Measurements from ENCODE around the gene SPATA6. TPM values are rescaled to one million over a fixed set of nuclear protein-coding genes. Genes with fewer than 3 reads are reported as not detected.

SPATA6 gene
- total RNA-seq, 1 donor from 2014 or later: 26.0 TPM

DNA sequence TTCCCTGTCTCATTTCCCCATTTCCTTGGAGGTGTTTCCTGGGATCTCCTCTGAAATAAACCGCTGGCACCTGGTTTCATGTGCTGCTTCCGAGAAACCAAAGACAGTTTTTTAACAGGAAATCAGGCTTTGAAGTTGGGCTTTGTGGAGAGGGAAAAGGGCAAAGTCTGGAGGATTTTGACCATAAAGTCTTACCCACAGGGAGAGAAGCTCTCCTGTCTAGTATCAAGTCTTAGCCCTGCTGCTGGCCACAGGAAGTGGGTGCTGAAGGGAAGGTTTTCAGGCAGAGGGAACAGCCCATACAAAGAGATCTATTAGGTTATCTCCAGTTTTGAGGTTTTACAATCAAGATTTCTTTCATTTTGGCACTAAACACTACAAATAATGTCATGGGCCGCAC is 220.2 kb downstream of the SPATA6 start:
- no peaks in the 10 kb centered on the region for H3K36me3 Mint-ChIP-seq (ENCODE audit: low read depth)
- TF ChIP-seq, protein P1, sequence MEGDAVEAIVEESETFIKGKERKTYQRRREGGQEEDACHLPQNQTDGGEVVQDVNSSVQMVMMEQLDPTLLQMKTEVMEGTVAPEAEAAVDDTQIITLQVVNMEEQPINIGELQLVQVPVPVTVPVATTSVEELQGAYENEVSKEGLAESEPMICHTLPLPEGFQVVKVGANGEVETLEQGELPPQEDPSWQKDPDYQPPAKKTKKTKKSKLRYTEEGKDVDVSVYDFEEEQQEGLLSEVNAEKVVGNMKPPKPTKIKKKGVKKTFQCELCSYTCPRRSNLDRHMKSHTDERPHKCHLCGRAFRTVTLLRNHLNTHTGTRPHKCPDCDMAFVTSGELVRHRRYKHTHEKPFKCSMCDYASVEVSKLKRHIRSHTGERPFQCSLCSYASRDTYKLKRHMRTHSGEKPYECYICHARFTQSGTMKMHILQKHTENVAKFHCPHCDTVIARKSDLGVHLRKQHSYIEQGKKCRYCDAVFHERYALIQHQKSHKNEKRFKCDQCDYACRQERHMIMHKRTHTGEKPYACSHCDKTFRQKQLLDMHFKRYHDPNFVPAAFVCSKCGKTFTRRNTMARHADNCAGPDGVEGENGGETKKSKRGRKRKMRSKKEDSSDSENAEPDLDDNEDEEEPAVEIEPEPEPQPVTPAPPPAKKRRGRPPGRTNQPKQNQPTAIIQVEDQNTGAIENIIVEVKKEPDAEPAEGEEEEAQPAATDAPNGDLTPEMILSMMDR (conservative IDR thresholded peaks at IDR 0.05): no peak
- H3K4me1 Mint-ChIP-seq: no peaks in the 10 kb centered on the region
- DNase-seq (ENCODE audit: low read depth, low spot score): no peak
- no peaks in the 10 kb centered on the region for H3K9me3 Mint-ChIP-seq
- H3K27me3 Mint-ChIP-seq (ENCODE audit: low read depth): no peaks in the 10 kb centered on the region
- no peak overlapping the region for H3K4me3 Mint-ChIP-seq
- no peak overlapping the region for H3K27ac Mint-ChIP-seq (ENCODE audit: unreplicated experiment)

DNA sequence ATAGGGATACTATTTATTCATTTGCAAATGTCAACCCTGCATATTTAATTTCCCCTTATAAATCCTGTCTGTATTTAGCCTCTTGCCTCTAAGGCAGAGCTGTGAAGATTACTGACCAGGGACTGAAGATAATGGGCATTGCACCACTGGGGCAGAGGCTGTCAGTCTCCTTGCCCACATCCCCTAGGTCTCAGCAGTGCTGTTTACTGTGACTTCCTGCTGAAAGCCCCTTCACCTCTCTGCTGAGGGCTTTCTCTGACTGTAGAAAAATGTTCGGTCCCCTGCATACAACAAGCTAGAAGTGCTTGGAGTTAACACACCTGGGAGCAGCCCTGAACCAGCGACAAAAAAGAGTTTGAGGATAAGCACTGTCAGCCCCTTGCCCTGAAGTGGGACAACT is 220.7 kb downstream of the SPATA6 start:
- Mint-ChIP-seq H3K27me3 (ENCODE audit: low read depth) (no peaks in the 10 kb centered on the region), H3K36me3 (ENCODE audit: low read depth) (no peaks in the 10 kb centered on the region), H3K4me3 (no peak overlapping the region), H3K9me3 (no peaks in the 10 kb centered on the region), H3K27ac (ENCODE audit: unreplicated experiment) (no peak overlapping the region), H3K4me1 (no peaks in the 10 kb centered on the region)
- TF ChIP-seq, protein P1 (conservative IDR thresholded peaks at IDR 0.05): no peak
- no peak for DNase-seq (ENCODE audit: low read depth, low spot score)

DNA sequence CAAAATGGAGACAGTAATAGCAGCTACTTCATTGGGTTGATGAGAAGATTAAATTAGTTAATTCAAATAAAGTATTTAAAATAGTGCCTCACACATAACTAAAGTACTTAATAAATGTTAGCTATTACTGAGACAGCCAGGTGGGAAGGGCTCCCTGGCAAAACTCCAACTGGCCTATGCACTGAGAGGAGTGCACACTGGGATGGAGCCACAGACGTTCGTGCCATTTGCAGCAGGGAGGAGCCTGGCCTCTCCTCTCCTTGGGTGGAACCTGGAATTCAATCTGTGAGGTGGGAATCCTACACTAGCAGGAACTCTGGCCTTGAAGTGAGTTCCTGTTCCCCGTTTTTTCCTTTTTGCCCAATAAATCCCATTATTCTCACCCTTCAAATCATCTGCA is 221.4 kb downstream of the SPATA6 start:
- Mint-ChIP-seq H3K27me3 (ENCODE audit: low read depth) (no peaks in the 10 kb centered on the region), H3K4me1 (no peaks in the 10 kb centered on the region), H3K36me3 (ENCODE audit: low read depth) (no peaks in the 10 kb centered on the region), H3K9me3 (no peaks in the 10 kb centered on the region), H3K4me3 (no peak overlapping the region), H3K27ac (ENCODE audit: unreplicated experiment) (no peak overlapping the region)
- TF ChIP-seq, protein P1 (conservative IDR thresholded peaks at IDR 0.05): no peak
- no peak for DNase-seq (ENCODE audit: low read depth, low spot score)

DNA sequence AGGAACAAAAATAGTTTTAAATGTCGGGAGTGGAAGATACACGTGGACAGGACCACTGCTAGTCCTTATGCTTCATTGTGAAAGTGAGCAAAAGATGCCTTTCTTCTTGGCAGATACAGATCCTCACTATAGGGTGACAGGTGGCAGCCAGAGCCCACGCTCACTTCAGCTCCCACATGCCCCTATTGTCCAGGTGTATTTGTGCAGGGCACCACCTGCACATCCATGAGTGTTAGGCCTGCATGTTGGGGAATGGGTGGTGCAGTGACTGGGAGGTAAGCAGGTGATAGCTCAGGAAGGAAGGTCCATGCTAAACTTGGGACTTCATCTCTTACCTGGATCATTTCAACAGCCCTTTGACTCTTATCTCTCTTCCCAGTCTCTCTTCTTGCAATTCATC is 222.1 kb downstream of the SPATA6 start:
- no peaks in the 10 kb centered on the region for H3K4me1 Mint-ChIP-seq
- H3K27me3 Mint-ChIP-seq (ENCODE audit: low read depth): no peaks in the 10 kb centered on the region
- TF ChIP-seq, protein P1 (conservative IDR thresholded peaks at IDR 0.05): no peak
- H3K9me3 Mint-ChIP-seq: no peaks in the 10 kb centered on the region
- H3K36me3 Mint-ChIP-seq (ENCODE audit: low read depth): no peaks in the 10 kb centered on the region
- no peak for DNase-seq (ENCODE audit: low read depth, low spot score)
- no peak overlapping the region for H3K27ac Mint-ChIP-seq (ENCODE audit: unreplicated experiment)
- H3K4me3 Mint-ChIP-seq: no peak overlapping the region

DNA sequence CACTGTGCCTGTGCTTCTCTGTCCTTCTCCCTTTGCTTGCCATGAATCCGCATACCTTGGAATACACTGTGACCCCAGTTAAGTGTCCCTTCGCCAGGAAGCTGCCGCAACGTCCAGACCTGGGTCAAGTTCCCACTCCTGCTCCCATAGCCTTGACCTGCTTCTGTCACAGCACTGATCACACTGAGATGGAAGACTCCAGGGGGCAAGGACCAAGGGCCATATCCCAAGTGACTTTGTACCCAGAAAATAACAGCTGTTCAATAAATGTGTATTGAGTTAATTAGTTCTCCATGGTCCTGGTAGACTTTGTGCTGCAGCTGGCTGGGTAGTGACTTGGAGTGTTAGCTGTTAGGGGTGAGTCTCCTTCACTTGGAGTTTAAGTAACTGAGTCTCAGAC is 223.6 kb downstream of the SPATA6 start:
- Mint-ChIP-seq H3K4me3 (no peak overlapping the region), H3K4me1 (no peaks in the 10 kb centered on the region), H3K36me3 (ENCODE audit: low read depth) (no peaks in the 10 kb centered on the region), H3K27ac (ENCODE audit: unreplicated experiment) (no peak overlapping the region), H3K9me3 (no peaks in the 10 kb centered on the region), H3K27me3 (ENCODE audit: low read depth) (no peaks in the 10 kb centered on the region)
- no peak for DNase-seq (ENCODE audit: low read depth, low spot score)
- TF ChIP-seq, protein P1 (conservative IDR thresholded peaks at IDR 0.05): no peak

DNA sequence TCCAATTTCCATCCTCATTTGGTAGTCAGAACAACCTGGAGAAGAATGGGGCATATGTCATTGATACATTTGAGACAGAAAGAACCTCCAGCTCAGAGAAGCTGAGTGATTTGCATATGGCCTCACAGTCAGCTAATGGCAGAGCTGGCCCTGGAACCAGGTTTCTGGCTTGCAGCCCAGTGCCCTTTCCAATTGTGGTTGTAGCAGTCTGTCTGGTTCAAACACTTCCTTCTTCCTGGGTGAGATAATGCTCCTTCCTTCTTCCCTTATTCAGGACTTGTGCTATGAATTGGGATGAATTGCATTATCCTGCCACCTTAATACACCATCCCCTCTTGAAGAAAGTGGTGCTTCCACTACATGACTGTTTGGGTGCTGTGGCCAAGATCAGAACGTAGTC is 225.3 kb downstream of the SPATA6 start:
- peak overlapping the region; percentile 24 for H3K27ac Mint-ChIP-seq (ENCODE audit: unreplicated experiment)
- peaks cover 5% of the 10 kb centered on the region for H3K4me1 Mint-ChIP-seq
- H3K36me3 Mint-ChIP-seq (ENCODE audit: low read depth): no peaks in the 10 kb centered on the region

More for the DNA sequence above, 225.3 kb downstream of the SPATA6 start:
- Mint-ChIP-seq H3K4me3 (no peak overlapping the region), H3K9me3 (no peaks in the 10 kb centered on the region), H3K27me3 (ENCODE audit: low read depth) (no peaks in the 10 kb centered on the region)
- DNase-seq (ENCODE audit: low read depth, low spot score): no peak
- TF ChIP-seq, protein P1 (conservative IDR thresholded peaks at IDR 0.05): no peak
